ENCODE results near the gene OBSCN. TPM values are rescaled to one million over a fixed set of nuclear protein-coding genes. Genes with fewer than 3 reads are reported as not detected.

OBSCN gene
- total and polyA plus RNA-seq, 2 experiments from 2014 or later = 1.1 to 5.2 TPM

DNA sequence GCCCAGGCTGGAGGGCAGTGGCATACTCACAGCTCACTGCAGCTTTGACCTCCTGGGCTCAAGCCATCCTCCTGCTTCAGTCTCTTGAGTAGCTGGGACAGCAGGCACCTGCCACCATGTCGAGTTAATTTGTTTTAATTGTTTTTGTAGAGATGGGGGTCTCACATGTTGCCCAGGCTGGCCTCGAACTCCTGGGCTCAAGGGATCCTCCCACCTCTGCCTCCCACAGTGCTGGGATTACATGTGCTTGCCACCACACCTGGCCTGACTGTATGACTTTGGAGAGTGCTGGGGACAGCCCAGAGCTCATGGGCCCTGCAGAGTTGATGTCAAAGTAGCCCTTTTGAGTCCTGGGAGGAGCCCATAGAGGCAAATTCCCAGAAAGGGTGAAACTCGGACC is 1.8 kb downstream of the OBSCN start:
- no peak overlapping the region for H3K4me3 ChIP-seq
- H3K9ac ChIP-seq = no peak overlapping the region
- H3K27me3 ChIP-seq (replicated peaks; ENCODE audit: insufficient read depth) = no peaks in the 10 kb centered on the region
- no peaks in the 10 kb centered on the region for H4K20me1 ChIP-seq (ENCODE audit: insufficient read depth)
- no peak for TF ChIP-seq EZH2phosphoT487 (IDR thresholded peaks at IDR 0.05; ENCODE audit: insufficient read depth, low read depth)
- no peak for TF ChIP-seq EZH2 (IDR thresholded peaks at IDR 0.05; ENCODE audit: insufficient read depth, poor library complexity, severe bottlenecking)
- no peaks in the 10 kb centered on the region for H3K4me1 ChIP-seq (ENCODE audit: insufficient read depth)
- H3K79me2 ChIP-seq (ENCODE audit: insufficient read depth) = no peaks in the 10 kb centered on the region
- no peak for DNase-seq
- no peak overlapping the region for H2AFZ ChIP-seq
- no peaks in the 10 kb centered on the region for H3F3A ChIP-seq (ENCODE audit: insufficient read depth)
- H3K27ac ChIP-seq = no peak overlapping the region
- no peaks in the 10 kb centered on the region for H3K9me2 ChIP-seq (ENCODE audit: insufficient read depth)
- in situ Hi-C loops (cut with MboI) = no loop called here
- H3K9me3 ChIP-seq (ENCODE audit: low read depth) = no peaks in the 10 kb centered on the region
- no peak overlapping the region for H3K4me2 ChIP-seq (ENCODE audit: unreplicated experiment)
- H3K36me3 ChIP-seq (ENCODE audit: low read depth) = no peaks in the 10 kb centered on the region
- WGBS, 2 experiments (ENCODE audit: low coverage in 1 of 2, low lambda C conversion rate in 2 of 2, missing lambda C conversion rate in 2 of 2) = 71 to 79% methylated on average over 2 to 3 of the region's 3 CpGs

DNA sequence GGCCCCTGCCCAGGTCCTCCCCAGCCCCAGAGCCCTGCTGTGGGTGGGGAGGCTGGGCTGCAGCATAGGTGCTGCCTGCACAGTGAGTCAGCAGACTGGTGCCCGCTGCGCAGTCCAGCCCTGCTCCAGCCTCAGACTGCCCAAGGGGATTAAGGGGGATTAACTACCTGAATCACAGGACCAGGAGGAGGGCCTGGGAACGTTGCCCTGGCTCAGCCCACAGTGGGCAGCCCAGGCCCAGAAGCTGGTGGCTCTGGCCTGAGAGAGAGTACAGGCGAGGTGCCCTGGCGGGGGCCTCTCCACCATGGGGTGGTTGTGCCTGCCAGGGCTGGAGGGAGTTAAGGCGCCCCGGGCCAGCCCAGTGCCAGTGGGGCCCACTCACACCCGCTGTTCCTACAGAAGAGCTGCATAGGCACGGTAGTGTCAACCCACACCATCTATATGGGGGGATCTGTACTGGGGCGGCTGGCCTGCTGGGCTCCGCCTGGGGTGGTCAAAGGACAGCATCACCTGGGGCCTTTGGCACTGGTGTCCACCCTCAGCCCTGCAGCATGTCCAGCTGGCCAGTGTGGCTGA is 2.3 kb downstream of the OBSCN start:
- H3F3A ChIP-seq (ENCODE audit: insufficient read depth) = no peaks in the 10 kb centered on the region
- WGBS, 2 experiments (ENCODE audit: low coverage in 1 of 2, low lambda C conversion rate in 2 of 2, missing lambda C conversion rate in 2 of 2) = 69 to 70% methylated on average over 7 to 10 of the region's 11 CpGs
- TF ChIP-seq EZH2phosphoT487 (IDR thresholded peaks at IDR 0.05; ENCODE audit: insufficient read depth, low read depth) (no peak), EZH2 (IDR thresholded peaks at IDR 0.05; ENCODE audit: insufficient read depth, poor library complexity, severe bottlenecking) (no peak)
- no peak overlapping the region for H3K9ac ChIP-seq
- H4K20me1 ChIP-seq (ENCODE audit: insufficient read depth) = no peaks in the 10 kb centered on the region
- no peaks in the 10 kb centered on the region for H3K79me2 ChIP-seq (ENCODE audit: insufficient read depth)
- no peak overlapping the region for H3K27ac ChIP-seq
- H2AFZ ChIP-seq = no peak overlapping the region
- H3K9me2 ChIP-seq (ENCODE audit: insufficient read depth) = no peaks in the 10 kb centered on the region
- H3K4me3 ChIP-seq = no peak overlapping the region
- H3K4me2 ChIP-seq (ENCODE audit: unreplicated experiment) = no peak overlapping the region
- H3K9me3 ChIP-seq (ENCODE audit: low read depth) = no peaks in the 10 kb centered on the region
- H3K36me3 ChIP-seq (ENCODE audit: low read depth) = no peaks in the 10 kb centered on the region
- H3K4me1 ChIP-seq (ENCODE audit: insufficient read depth) = no peaks in the 10 kb centered on the region
- in situ Hi-C loops (cut with MboI) = no loop called here
- H3K27me3 ChIP-seq (replicated peaks; ENCODE audit: insufficient read depth) = no peaks in the 10 kb centered on the region
- peak; percentile 16 for DNase-seq

DNA sequence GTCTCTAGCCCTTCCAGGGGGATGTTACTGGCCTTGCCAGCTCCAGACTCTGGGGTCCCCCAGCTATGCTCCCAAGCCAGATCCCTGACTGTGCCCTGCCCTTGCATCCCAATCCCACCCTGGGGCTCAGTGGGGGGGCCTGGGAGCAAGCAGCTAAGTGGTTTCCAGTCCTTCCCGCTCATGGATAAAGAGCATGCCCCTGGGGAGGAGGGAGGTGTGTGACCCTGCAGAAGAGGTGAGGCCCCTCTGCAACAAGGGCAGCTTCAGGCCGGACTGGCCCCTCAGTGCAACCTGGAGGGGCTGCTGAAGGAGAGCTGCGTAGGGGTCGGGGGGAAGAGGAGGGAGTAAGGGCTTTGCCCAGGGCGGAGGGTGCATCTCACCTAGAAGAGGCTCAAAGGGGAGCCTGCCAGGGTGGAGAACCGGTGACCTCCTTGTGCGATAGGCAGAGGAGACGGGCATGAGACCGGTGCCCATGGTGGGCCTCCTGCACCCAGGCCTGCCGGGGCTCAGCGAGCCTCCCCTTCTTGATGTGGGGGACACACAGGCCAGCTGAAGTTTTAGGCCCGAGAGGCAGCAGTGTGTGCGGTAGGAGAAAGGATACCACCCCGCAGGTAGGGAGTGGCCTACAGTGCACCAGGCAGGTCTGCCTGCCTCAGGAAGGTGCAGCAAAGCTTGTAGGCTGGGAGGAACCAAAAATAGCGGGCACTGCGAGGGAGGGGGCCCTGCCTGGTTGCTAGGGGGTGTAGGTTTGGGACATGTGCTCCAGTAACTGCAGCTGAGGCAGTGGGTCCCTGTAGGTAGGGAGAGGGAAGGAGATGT is 3.1 kb downstream of the OBSCN start:
- Histone ChIP-seq H3K4me2 (ENCODE audit: unreplicated experiment) (no peak overlapping the region), H3K9ac (no peak overlapping the region), H3K4me1 (ENCODE audit: insufficient read depth) (no peaks in the 10 kb centered on the region), H3K27ac (no peak overlapping the region), H2AFZ (no peak overlapping the region), H3K9me3 (ENCODE audit: low read depth) (no peaks in the 10 kb centered on the region), H3K9me2 (ENCODE audit: insufficient read depth) (no peaks in the 10 kb centered on the region), H3K4me3 (no peak overlapping the region), H3K79me2 (ENCODE audit: insufficient read depth) (no peaks in the 10 kb centered on the region), H3F3A (ENCODE audit: insufficient read depth) (no peaks in the 10 kb centered on the region), H3K27me3 (replicated peaks; ENCODE audit: insufficient read depth) (no peaks in the 10 kb centered on the region), H3K36me3 (ENCODE audit: low read depth) (no peaks in the 10 kb centered on the region), H4K20me1 (ENCODE audit: insufficient read depth) (no peaks in the 10 kb centered on the region)
- in situ Hi-C loops (cut with MboI) = no loop called here
- no peak for TF ChIP-seq EZH2 (IDR thresholded peaks at IDR 0.05; ENCODE audit: insufficient read depth, poor library complexity, severe bottlenecking)
- TF ChIP-seq EZH2phosphoT487 (IDR thresholded peaks at IDR 0.05; ENCODE audit: insufficient read depth, low read depth) = no peak
- 89 to 95% methylated on average over 12 to 15 of the region's 16 CpGs for WGBS, 2 experiments (ENCODE audit: low coverage in 1 of 2, low lambda C conversion rate in 2 of 2, missing lambda C conversion rate in 2 of 2)
- no peak for DNase-seq

DNA sequence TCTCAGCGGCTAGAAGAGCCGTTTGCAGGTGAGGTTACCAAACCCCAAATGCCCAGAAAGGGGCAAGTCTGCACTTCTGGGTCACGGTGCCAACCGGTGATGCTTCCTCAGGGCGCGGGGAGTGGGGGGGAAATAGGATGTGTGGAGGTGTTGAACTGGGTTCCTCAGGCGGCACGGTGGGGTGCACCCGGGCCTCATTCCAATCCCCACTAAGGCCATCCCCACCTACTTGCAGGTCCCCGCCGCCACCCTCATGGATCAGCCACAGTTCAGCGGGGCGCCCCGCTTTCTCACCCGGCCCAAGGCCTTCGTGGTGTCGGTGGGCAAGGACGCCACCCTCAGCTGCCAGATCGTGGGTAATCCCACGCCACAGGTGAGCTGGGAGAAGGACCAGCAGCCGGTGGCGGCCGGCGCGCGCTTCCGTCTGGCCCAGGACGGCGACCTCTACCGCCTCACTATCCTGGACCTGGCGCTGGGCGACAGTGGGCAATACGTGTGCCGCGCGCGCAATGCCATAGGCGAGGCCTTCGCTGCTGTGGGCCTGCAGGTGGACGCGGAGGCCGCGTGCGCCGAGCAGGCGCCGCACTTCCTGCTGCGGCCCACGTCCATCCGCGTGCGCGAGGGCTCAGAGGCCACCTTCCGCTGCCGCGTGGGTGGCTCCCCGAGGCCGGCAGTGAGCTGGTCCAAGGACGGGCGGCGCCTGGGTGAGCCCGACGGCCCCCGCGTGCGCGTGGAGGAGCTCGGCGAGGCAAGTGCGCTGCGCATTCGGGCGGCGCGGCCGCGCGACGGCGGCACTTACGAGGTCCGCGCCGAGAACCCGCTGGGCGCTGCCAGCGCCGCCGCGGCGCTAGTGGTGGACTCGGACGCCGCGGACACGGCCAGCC is 3.9 kb downstream of the OBSCN start:
- in situ Hi-C loops (cut with MboI) = no loop called here
- Histone ChIP-seq H3K79me2 (ENCODE audit: insufficient read depth) (no peaks in the 10 kb centered on the region), H4K20me1 (ENCODE audit: insufficient read depth) (no peaks in the 10 kb centered on the region), H3F3A (ENCODE audit: insufficient read depth) (no peaks in the 10 kb centered on the region), H3K9me3 (ENCODE audit: low read depth) (no peaks in the 10 kb centered on the region), H3K36me3 (ENCODE audit: low read depth) (no peaks in the 10 kb centered on the region), H3K4me2 (ENCODE audit: unreplicated experiment) (no peak overlapping the region), H3K4me1 (ENCODE audit: insufficient read depth) (no peaks in the 10 kb centered on the region), H3K4me3 (no peak overlapping the region), H3K9me2 (ENCODE audit: insufficient read depth) (no peaks in the 10 kb centered on the region), H3K27ac (no peak overlapping the region), H3K27me3 (replicated peaks; ENCODE audit: insufficient read depth) (no peaks in the 10 kb centered on the region), H2AFZ (no peak overlapping the region), H3K9ac (no peak overlapping the region)
- DNase-seq = no peak
- TF ChIP-seq EZH2 (IDR thresholded peaks at IDR 0.05; ENCODE audit: insufficient read depth, poor library complexity, severe bottlenecking) = no peak
- 84 to 89% methylated on average over 52 to 96 of the region's 96 CpGs for WGBS, 2 experiments (ENCODE audit: low coverage in 1 of 2, low lambda C conversion rate in 2 of 2, missing lambda C conversion rate in 2 of 2)
